ENCODE measurements around the gene ANKEF1. TPM values are rescaled to one million over a fixed set of nuclear protein-coding genes. Genes with fewer than 3 reads are reported as not detected.

The ANKEF1 gene
- total RNA-seq, 1 experiment from 2014 or later, result 8.3 TPM

GRCh38 chr20:10078403-10078802 lies 43.6 kb downstream of the ANKEF1 start:
- Histone ChIP-seq H3K4me1 (ENCODE audit: insufficient read depth, low read length) (no peaks in the 10 kb centered on the region), H2BK120ac (ENCODE audit: low read depth, low read length, poor library complexity, severe bottlenecking) (no peak overlapping the region), H3K18ac (ENCODE audit: insufficient read length, low read depth, low read length) (no peak overlapping the region), H2BK5ac (ENCODE audit: insufficient read length, low read length) (no peak overlapping the region), H2BK15ac (ENCODE audit: low read depth, low read length) (no peak overlapping the region), H3T11ph (ENCODE audit: low read length) (no peak overlapping the region), H3K4ac (ENCODE audit: low read depth, low read length) (no peak overlapping the region), H2AFZ (ENCODE audit: low read length) (no peak overlapping the region), H3K27ac (ENCODE audit: insufficient read length, low read depth, low read length) (no peak overlapping the region), H2AK5ac (ENCODE audit: insufficient read length, low read length) (no peak overlapping the region), H3K56ac (ENCODE audit: insufficient read length, low read depth, low read length) (no peak overlapping the region), H3K9me3 (ENCODE audit: control insufficient read depth, low read depth, low read length) (no peaks in the 10 kb centered on the region), H4K8ac (replicated peaks; ENCODE audit: insufficient read length, low read depth, low read length) (no peak overlapping the region), H3K79me2 (ENCODE audit: insufficient read depth, low read length) (no peaks in the 10 kb centered on the region), H3K14ac (ENCODE audit: insufficient read depth, low read length) (no peak overlapping the region), H2BK12ac (ENCODE audit: insufficient read length, low read depth, low read length) (no peak overlapping the region), H3K23ac (ENCODE audit: insufficient read length, low read depth, low read length) (no peak overlapping the region), H3K23me2 (ENCODE audit: insufficient read length, low read depth, low read length, poor library complexity, severe bottlenecking) (no peaks in the 10 kb centered on the region), H3K27me3 (ENCODE audit: insufficient read depth, low read length) (no peaks in the 10 kb centered on the region), H4K20me1 (ENCODE audit: control insufficient read depth, insufficient read depth, insufficient read length) (no peaks in the 10 kb centered on the region), H4K91ac (ENCODE audit: insufficient read length, low read depth, low read length) (no peak overlapping the region), H3K4me2 (ENCODE audit: insufficient read depth, insufficient read length, low read length) (no peak overlapping the region), H3K79me1 (ENCODE audit: insufficient read depth, low read depth, low read length, poor library complexity, severe bottlenecking) (no peaks in the 10 kb centered on the region), H4K5ac (ENCODE audit: insufficient read length, low read depth, low read length) (no peak overlapping the region), H2BK20ac (ENCODE audit: low read depth, low read length, poor library complexity, severe bottlenecking) (no peak overlapping the region), H3K9ac (ENCODE audit: extremely low read depth, insufficient read length, low read length) (no peak overlapping the region)
- WGBS (ENCODE audit: extremely low coverage, insufficient read length, low lambda C conversion rate), result no CpG with 5 or more reads among the region's 3 CpGs
- Mint-ChIP-seq H3K4me1 (no peaks in the 10 kb centered on the region), H3K27me3 (ENCODE audit: low read depth) (no peaks in the 10 kb centered on the region; the same call in 1 of the 2 replicates), H3K4me3 (no peak overlapping the region), H3K27ac (no peak overlapping the region), H3K36me3 (ENCODE audit: insufficient read depth in 1 of 3, low read depth in 3 of 3) (no peaks in the 10 kb centered on the region), H3K9me3 (no peaks in the 10 kb centered on the region; a peak in 1 of 5 replicates)
- no peak for DNase-seq
- TF ChIP-seq CTCF (conservative IDR thresholded peaks at IDR 0.05), result no peak

Measured in H9 (cell line).